ENCODE data around the gene CNPY1. TPM values are rescaled to one million over a fixed set of nuclear protein-coding genes. Genes with fewer than 3 reads are reported as not detected.

CNPY1 gene
- total RNA-seq, 1 experiment from 2014 or later, result not detected

DNA sequence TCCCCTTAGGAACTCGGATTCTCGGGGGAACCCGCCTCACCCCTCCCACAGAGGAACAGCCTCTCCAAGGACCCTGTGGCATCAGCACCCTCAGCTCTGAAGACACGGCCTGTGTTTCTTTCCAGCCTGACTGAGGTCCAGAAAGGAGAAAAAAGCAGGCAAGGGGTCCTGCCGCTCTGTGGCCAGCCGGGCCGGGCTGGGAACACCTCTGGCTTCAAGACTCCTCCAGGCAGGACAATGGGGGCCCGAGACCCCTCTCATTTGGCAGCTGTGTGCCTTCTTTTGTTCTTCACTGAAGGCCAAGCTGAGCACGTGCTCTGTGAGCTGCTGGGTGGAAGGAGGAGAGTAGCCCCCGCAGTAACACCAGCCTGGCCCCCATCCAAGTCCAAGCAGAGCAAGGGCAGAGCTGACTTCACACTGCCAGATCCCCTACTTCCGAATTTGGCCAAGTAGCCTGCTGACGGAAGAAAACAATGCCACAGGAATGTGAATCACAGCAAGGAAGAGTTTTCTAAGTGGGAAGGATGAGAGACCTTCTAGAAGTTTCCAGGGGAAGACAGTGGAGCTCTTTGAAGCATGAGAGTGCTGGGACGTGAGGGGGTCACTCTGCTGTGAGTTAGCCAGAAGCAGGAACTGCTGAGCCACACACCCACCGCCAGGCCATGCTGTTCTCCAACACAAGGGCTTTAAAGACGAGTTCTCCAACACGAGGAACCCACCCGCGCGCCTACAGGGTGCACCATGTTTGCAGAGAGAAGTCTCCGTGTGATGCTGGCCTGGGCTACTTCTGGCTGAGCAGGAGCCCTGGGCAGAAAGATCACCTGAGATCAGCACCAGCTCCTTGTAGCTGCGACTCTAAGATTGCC, 3.1 kb downstream of the CNPY1 start:
- Histone ChIP-seq H3K14ac (ENCODE audit: insufficient read depth, low read length) (no peak overlapping the region; the same call in 1 of the 2 replicates), H2BK5ac (ENCODE audit: insufficient read length, low read length) (no peak overlapping the region), H2AK5ac (ENCODE audit: insufficient read length, low read length) (no peak overlapping the region), H2BK15ac (ENCODE audit: low read depth, low read length) (no peak overlapping the region), H3K4me2 (ENCODE audit: insufficient read depth, insufficient read length, low read length) (no peak overlapping the region), H3K23ac (ENCODE audit: insufficient read length, low read depth, low read length) (no peak overlapping the region), H2BK120ac (ENCODE audit: low read depth, low read length, poor library complexity, severe bottlenecking) (no peak overlapping the region), H2BK20ac (ENCODE audit: low read depth, low read length, poor library complexity, severe bottlenecking) (no peak overlapping the region), H3K4me1 (ENCODE audit: insufficient read depth, low read length) (no peaks in the 10 kb centered on the region), H2AFZ (ENCODE audit: low read length) (no peak overlapping the region), H3K56ac (ENCODE audit: insufficient read length, low read depth, low read length) (no peak overlapping the region), H3K79me1 (ENCODE audit: insufficient read depth, low read depth, low read length, poor library complexity, severe bottlenecking) (no peaks in the 10 kb centered on the region), H3K4ac (ENCODE audit: low read depth, low read length) (no peak overlapping the region), H4K5ac (ENCODE audit: insufficient read length, low read depth, low read length) (no peak overlapping the region), H3K79me2 (ENCODE audit: insufficient read depth, low read length) (no peaks in the 10 kb centered on the region), H2BK12ac (ENCODE audit: insufficient read length, low read depth, low read length) (no peak overlapping the region), H3K9me3 (ENCODE audit: control insufficient read depth, low read depth, low read length) (no peaks in the 10 kb centered on the region), H4K8ac (replicated peaks; ENCODE audit: insufficient read length, low read depth, low read length) (no peak overlapping the region), H3K9ac (ENCODE audit: extremely low read depth, insufficient read length, low read length) (no peak overlapping the region), H3K27ac (ENCODE audit: insufficient read length, low read depth, low read length) (no peak overlapping the region), H3T11ph (ENCODE audit: low read length) (no peak overlapping the region), H3K18ac (ENCODE audit: insufficient read length, low read depth, low read length) (no peak overlapping the region), H4K20me1 (ENCODE audit: control insufficient read depth, insufficient read depth, insufficient read length) (no peaks in the 10 kb centered on the region), H3K27me3 (ENCODE audit: insufficient read depth, low read length) (no peaks in the 10 kb centered on the region; the same call in 1 of the 2 replicates), H3K23me2 (ENCODE audit: insufficient read length, low read depth, low read length, poor library complexity, severe bottlenecking) (no peaks in the 10 kb centered on the region), H4K91ac (ENCODE audit: insufficient read length, low read depth, low read length) (no peak overlapping the region)
- Mint-ChIP-seq H3K9me3 (no peaks in the 10 kb centered on the region), H3K4me1 (peaks cover 9 to 17% of the 10 kb centered on the region in 2 experiments), H3K27me3 (ENCODE audit: low read depth) (peaks cover 44% of the 10 kb centered on the region), H3K4me3 (no peak overlapping the region), H3K36me3 (ENCODE audit: insufficient read depth in 1 of 3, low read depth in 3 of 3) (no peaks in the 10 kb centered on the region), H3K27ac (peak overlapping the region in 1 of 3 experiments; percentile 40; a peak in 2 of 7 replicates)
- DNase-seq, result peak; percentile 43
- TF ChIP-seq, protein P1, sequence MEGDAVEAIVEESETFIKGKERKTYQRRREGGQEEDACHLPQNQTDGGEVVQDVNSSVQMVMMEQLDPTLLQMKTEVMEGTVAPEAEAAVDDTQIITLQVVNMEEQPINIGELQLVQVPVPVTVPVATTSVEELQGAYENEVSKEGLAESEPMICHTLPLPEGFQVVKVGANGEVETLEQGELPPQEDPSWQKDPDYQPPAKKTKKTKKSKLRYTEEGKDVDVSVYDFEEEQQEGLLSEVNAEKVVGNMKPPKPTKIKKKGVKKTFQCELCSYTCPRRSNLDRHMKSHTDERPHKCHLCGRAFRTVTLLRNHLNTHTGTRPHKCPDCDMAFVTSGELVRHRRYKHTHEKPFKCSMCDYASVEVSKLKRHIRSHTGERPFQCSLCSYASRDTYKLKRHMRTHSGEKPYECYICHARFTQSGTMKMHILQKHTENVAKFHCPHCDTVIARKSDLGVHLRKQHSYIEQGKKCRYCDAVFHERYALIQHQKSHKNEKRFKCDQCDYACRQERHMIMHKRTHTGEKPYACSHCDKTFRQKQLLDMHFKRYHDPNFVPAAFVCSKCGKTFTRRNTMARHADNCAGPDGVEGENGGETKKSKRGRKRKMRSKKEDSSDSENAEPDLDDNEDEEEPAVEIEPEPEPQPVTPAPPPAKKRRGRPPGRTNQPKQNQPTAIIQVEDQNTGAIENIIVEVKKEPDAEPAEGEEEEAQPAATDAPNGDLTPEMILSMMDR (conservative IDR thresholded peaks at IDR 0.05), result peak; percentile 18; the same call in 1 of the 3 replicates
- no CpG with 5 or more reads among the region's 21 CpGs for WGBS (ENCODE audit: extremely low coverage, insufficient read length, low lambda C conversion rate)

Measured in H9 (cell line).